ENCODE data around the gene ARID3A.

GRCh38 chr19:974564-975257, 48.9 kb downstream of the ARID3A start:
- no peak for TF ChIP-seq POLR2A (IDR thresholded peaks at IDR 0.05; ENCODE audit: low read length)
- TF ChIP-seq GATA1 (IDR thresholded peaks at IDR 0.05; ENCODE audit: low read depth, low read length) = no peak

All from erythroblast (primary cell).